ENCODE results near the gene TOR2A. TPM values are rescaled to one million over a fixed set of nuclear protein-coding genes. Genes with fewer than 3 reads are reported as not detected.

Gene TOR2A
- total and polyA plus RNA-seq, 2 of the 8 experiments (the other 6 are each of a cell fraction or from before 2014, with no cell fraction given): 18.7 to 24.9 TPM

DNA sequence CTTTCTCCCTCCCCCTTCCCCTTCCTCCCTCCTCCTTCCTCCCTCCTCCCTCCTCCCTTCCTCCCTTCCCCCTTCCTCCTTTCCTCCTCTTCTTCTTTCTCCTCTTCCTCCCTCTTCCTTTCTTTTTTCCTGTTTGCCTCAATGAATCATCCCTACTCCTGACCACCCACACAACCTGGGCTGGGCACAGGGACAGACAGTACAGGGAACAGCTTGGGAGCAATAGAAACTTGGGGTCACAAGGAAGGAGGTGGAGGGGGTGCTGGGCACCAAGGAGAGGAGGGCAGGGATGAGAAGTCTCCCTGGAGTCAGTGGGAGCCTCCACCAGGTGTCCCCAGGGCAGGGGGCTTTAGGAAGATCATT, 14.2 kb downstream of the TOR2A start (continued):
- TF ChIP-seq, protein P1, sequence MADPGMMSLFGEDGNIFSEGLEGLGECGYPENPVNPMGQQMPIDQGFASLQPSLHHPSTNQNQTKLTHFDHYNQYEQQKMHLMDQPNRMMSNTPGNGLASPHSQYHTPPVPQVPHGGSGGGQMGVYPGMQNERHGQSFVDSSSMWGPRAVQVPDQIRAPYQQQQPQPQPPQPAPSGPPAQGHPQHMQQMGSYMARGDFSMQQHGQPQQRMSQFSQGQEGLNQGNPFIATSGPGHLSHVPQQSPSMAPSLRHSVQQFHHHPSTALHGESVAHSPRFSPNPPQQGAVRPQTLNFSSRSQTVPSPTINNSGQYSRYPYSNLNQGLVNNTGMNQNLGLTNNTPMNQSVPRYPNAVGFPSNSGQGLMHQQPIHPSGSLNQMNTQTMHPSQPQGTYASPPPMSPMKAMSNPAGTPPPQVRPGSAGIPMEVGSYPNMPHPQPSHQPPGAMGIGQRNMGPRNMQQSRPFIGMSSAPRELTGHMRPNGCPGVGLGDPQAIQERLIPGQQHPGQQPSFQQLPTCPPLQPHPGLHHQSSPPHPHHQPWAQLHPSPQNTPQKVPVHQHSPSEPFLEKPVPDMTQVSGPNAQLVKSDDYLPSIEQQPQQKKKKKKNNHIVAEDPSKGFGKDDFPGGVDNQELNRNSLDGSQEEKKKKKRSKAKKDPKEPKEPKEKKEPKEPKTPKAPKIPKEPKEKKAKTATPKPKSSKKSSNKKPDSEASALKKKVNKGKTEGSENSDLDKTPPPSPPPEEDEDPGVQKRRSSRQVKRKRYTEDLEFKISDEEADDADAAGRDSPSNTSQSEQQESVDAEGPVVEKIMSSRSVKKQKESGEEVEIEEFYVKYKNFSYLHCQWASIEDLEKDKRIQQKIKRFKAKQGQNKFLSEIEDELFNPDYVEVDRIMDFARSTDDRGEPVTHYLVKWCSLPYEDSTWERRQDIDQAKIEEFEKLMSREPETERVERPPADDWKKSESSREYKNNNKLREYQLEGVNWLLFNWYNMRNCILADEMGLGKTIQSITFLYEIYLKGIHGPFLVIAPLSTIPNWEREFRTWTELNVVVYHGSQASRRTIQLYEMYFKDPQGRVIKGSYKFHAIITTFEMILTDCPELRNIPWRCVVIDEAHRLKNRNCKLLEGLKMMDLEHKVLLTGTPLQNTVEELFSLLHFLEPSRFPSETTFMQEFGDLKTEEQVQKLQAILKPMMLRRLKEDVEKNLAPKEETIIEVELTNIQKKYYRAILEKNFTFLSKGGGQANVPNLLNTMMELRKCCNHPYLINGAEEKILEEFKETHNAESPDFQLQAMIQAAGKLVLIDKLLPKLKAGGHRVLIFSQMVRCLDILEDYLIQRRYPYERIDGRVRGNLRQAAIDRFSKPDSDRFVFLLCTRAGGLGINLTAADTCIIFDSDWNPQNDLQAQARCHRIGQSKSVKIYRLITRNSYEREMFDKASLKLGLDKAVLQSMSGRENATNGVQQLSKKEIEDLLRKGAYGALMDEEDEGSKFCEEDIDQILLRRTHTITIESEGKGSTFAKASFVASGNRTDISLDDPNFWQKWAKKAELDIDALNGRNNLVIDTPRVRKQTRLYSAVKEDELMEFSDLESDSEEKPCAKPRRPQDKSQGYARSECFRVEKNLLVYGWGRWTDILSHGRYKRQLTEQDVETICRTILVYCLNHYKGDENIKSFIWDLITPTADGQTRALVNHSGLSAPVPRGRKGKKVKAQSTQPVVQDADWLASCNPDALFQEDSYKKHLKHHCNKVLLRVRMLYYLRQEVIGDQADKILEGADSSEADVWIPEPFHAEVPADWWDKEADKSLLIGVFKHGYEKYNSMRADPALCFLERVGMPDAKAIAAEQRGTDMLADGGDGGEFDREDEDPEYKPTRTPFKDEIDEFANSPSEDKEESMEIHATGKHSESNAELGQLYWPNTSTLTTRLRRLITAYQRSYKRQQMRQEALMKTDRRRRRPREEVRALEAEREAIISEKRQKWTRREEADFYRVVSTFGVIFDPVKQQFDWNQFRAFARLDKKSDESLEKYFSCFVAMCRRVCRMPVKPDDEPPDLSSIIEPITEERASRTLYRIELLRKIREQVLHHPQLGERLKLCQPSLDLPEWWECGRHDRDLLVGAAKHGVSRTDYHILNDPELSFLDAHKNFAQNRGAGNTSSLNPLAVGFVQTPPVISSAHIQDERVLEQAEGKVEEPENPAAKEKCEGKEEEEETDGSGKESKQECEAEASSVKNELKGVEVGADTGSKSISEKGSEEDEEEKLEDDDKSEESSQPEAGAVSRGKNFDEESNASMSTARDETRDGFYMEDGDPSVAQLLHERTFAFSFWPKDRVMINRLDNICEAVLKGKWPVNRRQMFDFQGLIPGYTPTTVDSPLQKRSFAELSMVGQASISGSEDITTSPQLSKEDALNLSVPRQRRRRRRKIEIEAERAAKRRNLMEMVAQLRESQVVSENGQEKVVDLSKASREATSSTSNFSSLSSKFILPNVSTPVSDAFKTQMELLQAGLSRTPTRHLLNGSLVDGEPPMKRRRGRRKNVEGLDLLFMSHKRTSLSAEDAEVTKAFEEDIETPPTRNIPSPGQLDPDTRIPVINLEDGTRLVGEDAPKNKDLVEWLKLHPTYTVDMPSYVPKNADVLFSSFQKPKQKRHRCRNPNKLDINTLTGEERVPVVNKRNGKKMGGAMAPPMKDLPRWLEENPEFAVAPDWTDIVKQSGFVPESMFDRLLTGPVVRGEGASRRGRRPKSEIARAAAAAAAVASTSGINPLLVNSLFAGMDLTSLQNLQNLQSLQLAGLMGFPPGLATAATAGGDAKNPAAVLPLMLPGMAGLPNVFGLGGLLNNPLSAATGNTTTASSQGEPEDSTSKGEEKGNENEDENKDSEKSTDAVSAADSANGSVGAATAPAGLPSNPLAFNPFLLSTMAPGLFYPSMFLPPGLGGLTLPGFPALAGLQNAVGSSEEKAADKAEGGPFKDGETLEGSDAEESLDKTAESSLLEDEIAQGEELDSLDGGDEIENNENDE (IDR thresholded peaks at IDR 0.05; ENCODE audit: insufficient replicate concordance, low read length): no peak
- TF ChIP-seq SP4 (IDR thresholded peaks at IDR 0.05; ENCODE audit: low read length): no peak
- no peak for TF ChIP-seq PHF8 (conservative IDR thresholded peaks at IDR 0.05; ENCODE audit: low read depth, low read length)
- TF ChIP-seq POLR2A (IDR thresholded peaks at IDR 0.05; ENCODE audit: control extremely low read depth in 1 of 2, low read depth in 2 of 2, low read length in 2 of 2): no peak
- TF ChIP-seq, protein P2, sequence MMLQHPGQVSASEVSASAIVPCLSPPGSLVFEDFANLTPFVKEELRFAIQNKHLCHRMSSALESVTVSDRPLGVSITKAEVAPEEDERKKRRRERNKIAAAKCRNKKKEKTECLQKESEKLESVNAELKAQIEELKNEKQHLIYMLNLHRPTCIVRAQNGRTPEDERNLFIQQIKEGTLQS (IDR thresholded peaks at IDR 0.05; ENCODE audit: insufficient read depth, low read depth, low read length): no peak
- no peak for TF ChIP-seq POLR2AphosphoS5 (IDR thresholded peaks at IDR 0.05; ENCODE audit: low read depth, low read length)
- TF ChIP-seq KDM4A (IDR thresholded peaks at IDR 0.05; ENCODE audit: low read depth, low read length, severe bottlenecking): no peak
- no peak for TF ChIP-seq RAD21 (IDR thresholded peaks at IDR 0.05 in 1 of 2, conservative IDR thresholded peaks at IDR 0.05 in 1 of 2; ENCODE audit: low read depth in 2 of 2, low read length in 2 of 2)
- TF ChIP-seq KDM1A (IDR thresholded peaks at IDR 0.05; ENCODE audit: borderline replicate concordance, low read length): no peak
- TF ChIP-seq ZNF274 (IDR thresholded peaks at IDR 0.05; ENCODE audit: borderline replicate concordance, extremely low read depth, low read length): no peak
- TF ChIP-seq TCF12 (IDR thresholded peaks at IDR 0.05; ENCODE audit: low read depth, low read length): no peak
- no peak for TF ChIP-seq TBP (IDR thresholded peaks at IDR 0.05; ENCODE audit: low read depth, low read length)
